Activated CD8-positive, alpha-beta memory T cell treated with anti-CD3 and anti-CD28 coated beads, Interleukin-2, amount 10 ng/mL, durations not matched to agents 7 days and 5 days (primary cell): ENCODE measurements around the gene BRAP. TPM values are rescaled to one million over a fixed set of nuclear protein-coding genes. Genes with fewer than 3 reads are reported as not detected.
"Not testable (repeated sequence)": the region's sequence is repeated elsewhere in the genome, so short reads cannot be mapped to it uniquely, and the experiment has no call there.

Source experiments
- ATAC-seq: fragments of 150-1000 bp; cut with Tn5 transposase; one replicate; pipeline ENCODE4 v1.10.0; 2021; ENCODE audit warnings: moderate library complexity
- CTCF ChIA-PET: fragments of 350-600 bp; sonication (Branson Sonifier 250); formaldehyde crosslinking; loops from one replicate; lab custom pipeline; 2021; ENCODE audit warnings: antibody characterized with exemption; lab: Charles Lee
- DNase-seq: peaks from one replicate; pipeline ENCODE4 v3.0.0-alpha.2; 2020
- H3K27ac Mint-ChIP-seq: one replicate; pipeline ENCODE4 v1.8.0; 2021; ENCODE audit warnings: mild to moderate bottlenecking, mixed read lengths
- H3K27me3 Mint-ChIP-seq: one replicate; pipeline ENCODE4 v1.8.0; 2021; ENCODE audit warnings: mixed read lengths
- H3K36me3 Mint-ChIP-seq: one replicate; pipeline ENCODE4 v1.8.0; 2021; ENCODE audit warnings: mild to moderate bottlenecking, mixed read lengths
- H3K4me1 Mint-ChIP-seq: one replicate; pipeline ENCODE4 v1.8.0; 2021; ENCODE audit warnings: mixed read lengths
- H3K4me3 Mint-ChIP-seq: one replicate; pipeline ENCODE4 v1.8.0; 2021; ENCODE audit warnings: mild to moderate bottlenecking, moderate library complexity, mixed read lengths
- H3K9me3 Mint-ChIP-seq: one replicate; pipeline ENCODE4 v1.8.0; 2022; ENCODE audit warnings: low read depth, mixed read lengths
- total RNA-seq, 2 experiments: library from RNA; stranded (reverse); gene quantifications; one replicate each; pipeline ENCODE4 v1.2.3, GENCODE V29; 2021

Gene BRAP
- total RNA-seq, result 10 to 100 TPM; 20.3 to 22.3 TPM

- H3K27me3 Mint-ChIP-seq, result no peaks in the 10 kb centered on the region
- peak; percentile 96 for DNase-seq
- H3K27ac Mint-ChIP-seq, result peak within 1 kb of the TSS; percentile 91
- CTCF ChIA-PET, result interaction anchor here (0.6 to 2.6 kb wide), 11 partner anchors 8 to 1058 kb away, joined by 3 to 15 read pairs (median 3); no protein-coding TSS in a partner anchor
- H3K36me3 Mint-ChIP-seq, result peaks cover 19% of the 10 kb centered on the region
- ATAC-seq, result peak; percentile 97
- H3K9me3 Mint-ChIP-seq, result no peaks in the 10 kb centered on the region
- peaks cover 35% of the 10 kb centered on the region for H3K4me1 Mint-ChIP-seq
- peak within 1 kb of the TSS; percentile 96 for H3K4me3 Mint-ChIP-seq
These were observed at the start of gene BRAP, which contains the start of gene ACAD10 for GRCh38 chr12:111685811-111686573. TSS of gene BRAP (minus strand) at chr12:111685956. CDS start at chr12:111685792, 164 bp downstream. TSS of gene ACAD10 (plus strand) at chr12:111686053. CDS start at chr12:111692710, 6,657 bp downstream.

- Mint-ChIP-seq H3K9me3 (no peaks in the 10 kb centered on the region), H3K4me1 (no peaks in the 10 kb centered on the region), H3K4me3 (no peak overlapping the region), H3K27me3 (no peaks in the 10 kb centered on the region), H3K36me3 (peaks cover 2% of the 10 kb centered on the region), H3K27ac (no peak overlapping the region)
- CTCF ChIA-PET, result no interaction called here
- DNase-seq, result no peak
- ATAC-seq, result no peak
These were observed 47.7 kb upstream of the BRAP start for GRCh38 chr12:111733340-111733915.

- Mint-ChIP-seq H3K4me3 (no peak overlapping the region), H3K9me3 (no peaks in the 10 kb centered on the region), H3K4me1 (no peaks in the 10 kb centered on the region), H3K27ac (no peak overlapping the region), H3K27me3 (no peaks in the 10 kb centered on the region), H3K36me3 (peaks cover 2% of the 10 kb centered on the region)
- no peak for DNase-seq
- CTCF ChIA-PET, result no interaction called here
- no peak for ATAC-seq
These were observed 47.0 kb upstream of the BRAP start for GRCh38 chr12:111732786-111733185.

- no peak overlapping the region for H3K4me3 Mint-ChIP-seq
- no peaks in the 10 kb centered on the region for H3K9me3 Mint-ChIP-seq
- H3K4me1 Mint-ChIP-seq, result no peaks in the 10 kb centered on the region
- H3K36me3 Mint-ChIP-seq, result no peaks in the 10 kb centered on the region
- no peak for ATAC-seq
- H3K27ac Mint-ChIP-seq, result no peak overlapping the region
- CTCF ChIA-PET, result no interaction called here
- no peak for DNase-seq
- no peaks in the 10 kb centered on the region for H3K27me3 Mint-ChIP-seq
These were observed 44.7 kb upstream of the BRAP start for GRCh38 chr12:111730420-111730819.

GRCh38 chr12:111728795-111729194, 43.0 kb upstream of the BRAP start:
- ATAC-seq (no peak), DNase-seq (no peak)
- Mint-ChIP-seq H3K4me3 (no peak overlapping the region), H3K27me3 (no peaks in the 10 kb centered on the region), H3K27ac (no peak overlapping the region), H3K9me3 (no peaks in the 10 kb centered on the region), H3K4me1 (no peaks in the 10 kb centered on the region), H3K36me3 (peaks cover 3% of the 10 kb centered on the region)
- CTCF ChIA-PET, result no interaction called here

GRCh38 chr12:111723646-111724360, 38.0 kb upstream of the BRAP start:
- DNase-seq, ATAC-seq, H3K27me3 Mint-ChIP-seq, H3K4me3 Mint-ChIP-seq, H3K27ac Mint-ChIP-seq, H3K4me1 Mint-ChIP-seq, CTCF ChIA-PET, H3K36me3 Mint-ChIP-seq, H3K9me3 Mint-ChIP-seq: not testable (repeated sequence)

- ATAC-seq (no peak), DNase-seq (no peak)
- CTCF ChIA-PET, result no interaction called here
- Mint-ChIP-seq H3K27ac (no peak overlapping the region), H3K4me3 (no peak overlapping the region), H3K36me3 (peaks cover 12% of the 10 kb centered on the region), H3K9me3 (no peaks in the 10 kb centered on the region), H3K27me3 (no peaks in the 10 kb centered on the region), H3K4me1 (no peaks in the 10 kb centered on the region)
These were observed 34.7 kb upstream of the BRAP start for GRCh38 chr12:111720457-111720856.

GRCh38 chr12:111719316-111719715, 33.6 kb upstream of the BRAP start:
- H3K4me1 Mint-ChIP-seq, DNase-seq, ATAC-seq, CTCF ChIA-PET, H3K4me3 Mint-ChIP-seq, H3K27ac Mint-ChIP-seq, H3K27me3 Mint-ChIP-seq, H3K9me3 Mint-ChIP-seq: not testable (repeated sequence)
- peaks cover 12% of the 10 kb centered on the region for H3K36me3 Mint-ChIP-seq

- Mint-ChIP-seq H3K9me3 (no peaks in the 10 kb centered on the region), H3K36me3 (peaks cover 14% of the 10 kb centered on the region), H3K4me1 (no peaks in the 10 kb centered on the region), H3K4me3 (no peak overlapping the region), H3K27ac (no peak overlapping the region), H3K27me3 (no peaks in the 10 kb centered on the region)
- DNase-seq, result no peak
- ATAC-seq, result no peak
- CTCF ChIA-PET, result no interaction called here
These were observed 29.5 kb upstream of the BRAP start for GRCh38 chr12:111715279-111715678.

- CTCF ChIA-PET, result no interaction called here
- Mint-ChIP-seq H3K9me3 (no peaks in the 10 kb centered on the region), H3K36me3 (peaks cover 19% of the 10 kb centered on the region), H3K4me3 (no peak overlapping the region), H3K27me3 (no peaks in the 10 kb centered on the region), H3K27ac (no peak overlapping the region), H3K4me1 (no peaks in the 10 kb centered on the region)
- ATAC-seq (no peak), DNase-seq (no peak)
These were observed 20.4 kb upstream of the BRAP start for GRCh38 chr12:111706145-111706544.

GRCh38 chr12:111705672-111706071, 19.9 kb upstream of the BRAP start:
- H3K27ac Mint-ChIP-seq, result peak overlapping the region; percentile 11
- no peak for DNase-seq
- no peaks in the 10 kb centered on the region for H3K27me3 Mint-ChIP-seq
- peaks cover 18% of the 10 kb centered on the region for H3K36me3 Mint-ChIP-seq
- no peaks in the 10 kb centered on the region for H3K4me1 Mint-ChIP-seq
- H3K4me3 Mint-ChIP-seq, result no peak overlapping the region
- CTCF ChIA-PET, result no interaction called here
- no peaks in the 10 kb centered on the region for H3K9me3 Mint-ChIP-seq
- no peak for ATAC-seq

- H3K36me3 Mint-ChIP-seq, result peaks cover 7% of the 10 kb centered on the region
- no peak for ATAC-seq
These were observed 14.2 kb upstream of the BRAP start for GRCh38 chr12:111699962-111700361.

GRCh38 chr12:111693818-111694217, 8.1 kb upstream of the BRAP start:
- no peaks in the 10 kb centered on the region for H3K27me3 Mint-ChIP-seq
- CTCF ChIA-PET, result no interaction called here
- no peaks in the 10 kb centered on the region for H3K9me3 Mint-ChIP-seq
- no peak for ATAC-seq
- H3K4me3 Mint-ChIP-seq, result no peak overlapping the region
- H3K27ac Mint-ChIP-seq, result no peak overlapping the region
- peaks cover 12% of the 10 kb centered on the region for H3K36me3 Mint-ChIP-seq
- no peak for DNase-seq
- no peaks in the 10 kb centered on the region for H3K4me1 Mint-ChIP-seq

More at GRCh38 chr12:111699962-111700361, 14.2 kb upstream of the BRAP start:
- Mint-ChIP-seq H3K4me3 (no peak overlapping the region), H3K9me3 (no peaks in the 10 kb centered on the region), H3K27ac (no peak overlapping the region), H3K27me3 (no peaks in the 10 kb centered on the region), H3K4me1 (no peaks in the 10 kb centered on the region)
- DNase-seq, result no peak
- CTCF ChIA-PET, result no interaction called here
